GM12892 (cell line): Measurements from ENCODE around the gene TBC1D25.

Source experiments
- POLR2A ChIP-seq: IDR thresholded peaks from 2 replicates; pipeline ENCODE4 v1.6.1; 2011; ENCODE audit warnings: low read depth, low read length, control low read depth
- POLR2AphosphoS5 ChIP-seq: IDR thresholded peaks from 2 replicates; pipeline ENCODE4 v1.6.1; 2011; ENCODE audit warnings: low read depth, low read length, control low read depth

- TF ChIP-seq POLR2A = no peak
- no peak for TF ChIP-seq POLR2AphosphoS5
Measured at GRCh38 chrX:48560681-48561080, 21.2 kb downstream of the TBC1D25 start.
